Parathyroid adenoma (tissue), 2 donors: Measurements from ENCODE around the gene REPIN1.

Experiments
- H2AFZ ChIP-seq: fragments of 300-600 bp; sonication (generic); one replicate; pipeline ENCODE4 v1.7.0; 2017; ENCODE audit warnings: antibody characterized with exemption, mild to moderate bottlenecking
- H3K27ac ChIP-seq: fragments of 300-600 bp; sonication (generic); one replicate; pipeline ENCODE4 v1.7.0; 2017
- H3K27me3 ChIP-seq: fragments of 300-600 bp; sonication (generic); one replicate; pipeline ENCODE4 v1.7.0; 2017; ENCODE audit warnings: low read length; ENCODE audit not compliant: control insufficient read depth, insufficient read depth
- H3K36me3 ChIP-seq: fragments of 300-600 bp; sonication (generic); one replicate; pipeline ENCODE4 v1.7.0; 2017; ENCODE audit warnings: low read length; ENCODE audit not compliant: control insufficient read depth, insufficient read depth
- H3K4me1 ChIP-seq: fragments of 300-600 bp; sonication (generic); one replicate; pipeline ENCODE4 v1.7.0; 2017; ENCODE audit warnings: control low read depth
- H3K4me2 ChIP-seq: fragments of 300-600 bp; sonication (generic); one replicate; pipeline ENCODE4 v1.7.0; 2017; ENCODE audit warnings: low read length
- H3K4me3 ChIP-seq: fragments of 300-600 bp; sonication (generic); one replicate; pipeline ENCODE4 v1.7.0; 2017; ENCODE audit warnings: low read depth, low read length
- H3K79me2 ChIP-seq: fragments of 300-600 bp; sonication (generic); one replicate; pipeline ENCODE4 v1.7.0; 2017; ENCODE audit warnings: control low read depth
- H3K9ac ChIP-seq: fragments of 300-600 bp; sonication (generic); one replicate; pipeline ENCODE4 v1.7.0; 2017; ENCODE audit warnings: mild to moderate bottlenecking
- H3K9me3 ChIP-seq: fragments of 300-600 bp; sonication (generic); one replicate; pipeline ENCODE4 v1.7.0; 2017; ENCODE audit warnings: low read length; ENCODE audit not compliant: control insufficient read depth
- TF ChIP-seq, protein P1 (sequence below): fragments of 300-600 bp; sonication (generic); IDR thresholded peaks from one replicate; pipeline ENCODE4 v1.7.0; 2017; ENCODE audit warnings: antibody characterized with exemption, mild to moderate bottlenecking
- donor health status: primary hyperparathyroidism.

The REPIN1 gene

DNA sequence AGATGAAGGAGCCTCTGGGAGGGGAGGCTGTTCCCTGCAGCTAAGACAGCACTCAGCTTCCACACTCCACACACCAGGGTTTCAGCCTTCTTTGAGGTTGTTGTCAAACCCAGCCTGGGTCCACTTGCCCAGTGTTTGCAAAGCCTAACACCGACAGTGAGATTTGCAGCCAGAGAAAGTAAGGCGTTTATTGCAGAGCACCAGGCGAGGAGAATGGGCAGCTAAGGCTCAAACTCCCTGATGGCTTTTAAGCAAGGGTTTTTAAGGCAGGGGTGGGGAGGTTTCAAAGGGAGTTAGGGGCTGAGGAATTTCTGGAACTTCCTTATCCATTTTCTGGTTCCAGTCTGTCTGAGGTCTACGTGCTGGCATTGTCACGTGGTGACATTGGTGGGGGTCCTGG is 5.8 kb downstream of the REPIN1 start:
- Histone ChIP-seq H3K9me3 (no peaks in the 10 kb centered on the region), H3K4me3 (no peak overlapping the region), H2AFZ (no peak overlapping the region), H3K4me1 (peaks cover 12% of the 10 kb centered on the region), H3K27me3 (no peaks in the 10 kb centered on the region), H3K9ac (no peak overlapping the region), H3K4me2 (no peak overlapping the region), H3K27ac (no peak overlapping the region), H3K79me2 (peaks cover 23% of the 10 kb centered on the region), H3K36me3 (no peaks in the 10 kb centered on the region)
- TF ChIP-seq, protein P1, sequence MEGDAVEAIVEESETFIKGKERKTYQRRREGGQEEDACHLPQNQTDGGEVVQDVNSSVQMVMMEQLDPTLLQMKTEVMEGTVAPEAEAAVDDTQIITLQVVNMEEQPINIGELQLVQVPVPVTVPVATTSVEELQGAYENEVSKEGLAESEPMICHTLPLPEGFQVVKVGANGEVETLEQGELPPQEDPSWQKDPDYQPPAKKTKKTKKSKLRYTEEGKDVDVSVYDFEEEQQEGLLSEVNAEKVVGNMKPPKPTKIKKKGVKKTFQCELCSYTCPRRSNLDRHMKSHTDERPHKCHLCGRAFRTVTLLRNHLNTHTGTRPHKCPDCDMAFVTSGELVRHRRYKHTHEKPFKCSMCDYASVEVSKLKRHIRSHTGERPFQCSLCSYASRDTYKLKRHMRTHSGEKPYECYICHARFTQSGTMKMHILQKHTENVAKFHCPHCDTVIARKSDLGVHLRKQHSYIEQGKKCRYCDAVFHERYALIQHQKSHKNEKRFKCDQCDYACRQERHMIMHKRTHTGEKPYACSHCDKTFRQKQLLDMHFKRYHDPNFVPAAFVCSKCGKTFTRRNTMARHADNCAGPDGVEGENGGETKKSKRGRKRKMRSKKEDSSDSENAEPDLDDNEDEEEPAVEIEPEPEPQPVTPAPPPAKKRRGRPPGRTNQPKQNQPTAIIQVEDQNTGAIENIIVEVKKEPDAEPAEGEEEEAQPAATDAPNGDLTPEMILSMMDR, result no peak

DNA sequence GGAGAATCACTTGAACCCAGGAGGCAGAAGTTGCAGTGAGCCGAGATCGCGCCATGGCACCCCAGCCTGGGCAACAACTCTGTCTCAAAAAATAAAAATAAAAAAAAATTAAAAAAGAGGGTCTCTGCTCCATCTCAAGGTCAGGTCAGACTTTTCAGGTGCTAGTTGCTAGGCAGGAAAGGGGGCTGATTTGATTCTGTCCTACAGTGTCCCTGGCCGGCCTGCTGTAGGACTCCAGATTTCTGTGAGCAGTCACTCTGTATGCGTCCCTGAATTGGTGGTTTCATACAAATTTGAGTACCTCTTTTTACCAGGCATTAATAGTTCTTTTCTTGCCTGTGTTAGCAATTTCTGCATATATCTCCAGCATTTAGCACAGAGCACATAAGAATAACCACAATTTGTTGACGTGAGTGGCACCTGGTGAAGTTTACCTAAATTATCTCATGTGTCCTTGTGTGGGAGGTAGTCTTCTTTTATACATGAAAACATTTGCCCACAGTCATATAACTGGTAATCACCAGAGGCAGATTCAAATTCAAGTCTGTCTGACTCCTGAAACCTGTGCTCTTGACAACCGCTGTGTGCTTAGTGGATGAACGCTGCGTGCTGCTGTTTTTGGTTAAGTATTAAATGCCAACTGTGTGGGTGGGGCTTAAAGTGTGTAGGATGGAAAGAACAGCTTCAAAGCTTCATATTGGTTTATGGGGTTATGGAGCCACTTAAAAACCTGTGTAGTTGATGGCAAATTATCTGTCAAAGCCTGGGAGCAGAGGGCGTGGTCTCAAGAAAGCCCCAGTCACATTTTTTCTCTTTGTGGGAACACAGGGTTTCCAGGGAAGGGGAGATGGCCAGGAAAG is 7.3 kb downstream of the REPIN1 start:
- Histone ChIP-seq H3K9ac (no peak overlapping the region), H3K9me3 (no peaks in the 10 kb centered on the region), H3K27me3 (no peaks in the 10 kb centered on the region), H3K4me2 (no peak overlapping the region), H2AFZ (no peak overlapping the region), H3K79me2 (peaks cover 16% of the 10 kb centered on the region), H3K4me1 (peaks cover 4% of the 10 kb centered on the region), H3K4me3 (no peak overlapping the region), H3K27ac (no peak overlapping the region), H3K36me3 (no peaks in the 10 kb centered on the region)
- TF ChIP-seq, protein P1, result no peak

DNA sequence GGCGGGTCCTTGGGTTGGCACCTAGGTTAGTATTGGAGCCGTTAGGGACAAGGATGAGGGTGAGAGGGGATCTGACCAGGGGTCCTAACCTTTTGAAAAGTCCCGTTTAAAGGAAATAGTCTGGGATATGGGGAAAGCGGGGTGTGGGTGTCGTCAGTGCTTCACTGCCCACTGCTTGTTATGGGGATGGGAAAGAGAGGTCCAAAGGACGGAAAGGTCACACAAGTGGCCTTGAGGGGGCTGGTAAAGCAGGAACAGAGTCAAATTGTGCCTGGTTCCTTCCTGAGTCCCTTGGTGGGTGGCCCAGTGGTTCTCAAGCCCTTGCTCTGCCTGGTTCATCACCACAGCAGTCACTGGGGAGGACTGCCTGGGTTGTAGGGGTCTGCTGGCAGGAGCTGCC is 7.9 kb downstream of the REPIN1 start:
- no peak overlapping the region for H3K27ac ChIP-seq
- H3K4me1 ChIP-seq, result peaks cover 4% of the 10 kb centered on the region

DNA sequence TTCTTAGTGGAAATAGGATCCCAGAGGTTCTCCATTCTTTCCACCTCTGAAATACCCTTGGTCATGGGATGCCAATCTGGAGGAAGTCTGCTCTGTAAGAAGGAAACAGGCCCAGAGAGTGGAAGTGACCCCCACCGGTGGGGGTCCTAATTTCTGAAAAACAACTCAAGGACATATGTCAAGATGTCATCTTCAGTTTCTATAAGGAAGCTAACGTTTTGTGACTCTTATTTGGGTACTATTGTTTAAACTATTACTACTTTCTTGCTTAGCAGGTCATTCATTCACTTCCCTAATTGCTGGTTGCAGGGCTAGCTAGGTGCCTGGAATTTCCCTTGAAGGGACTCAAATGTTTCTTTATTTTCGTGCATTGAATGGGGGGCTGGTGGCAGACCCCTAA is 8.6 kb downstream of the REPIN1 start:
- no peaks in the 10 kb centered on the region for H3K36me3 ChIP-seq
- H3K27ac ChIP-seq, result no peak overlapping the region
- H3K4me1 ChIP-seq, result peaks cover 4% of the 10 kb centered on the region
- H3K9ac ChIP-seq, result no peak overlapping the region
- no peak overlapping the region for H3K4me2 ChIP-seq
- H3K79me2 ChIP-seq, result peaks cover 7% of the 10 kb centered on the region
- H3K4me3 ChIP-seq, result no peak overlapping the region
- TF ChIP-seq, protein P1, result no peak
- H3K9me3 ChIP-seq, result no peaks in the 10 kb centered on the region
- no peaks in the 10 kb centered on the region for H3K27me3 ChIP-seq
- no peak overlapping the region for H2AFZ ChIP-seq

More for the DNA sequence above, 7.9 kb downstream of the REPIN1 start:
- H3K9me3 ChIP-seq, result no peaks in the 10 kb centered on the region
- no peak overlapping the region for H3K9ac ChIP-seq
- no peaks in the 10 kb centered on the region for H3K27me3 ChIP-seq
- H3K36me3 ChIP-seq, result no peaks in the 10 kb centered on the region
- no peak overlapping the region for H3K4me3 ChIP-seq
- peaks cover 12% of the 10 kb centered on the region for H3K79me2 ChIP-seq
- H3K4me2 ChIP-seq, result no peak overlapping the region
- TF ChIP-seq, protein P1, result no peak
- no peak overlapping the region for H2AFZ ChIP-seq

DNA sequence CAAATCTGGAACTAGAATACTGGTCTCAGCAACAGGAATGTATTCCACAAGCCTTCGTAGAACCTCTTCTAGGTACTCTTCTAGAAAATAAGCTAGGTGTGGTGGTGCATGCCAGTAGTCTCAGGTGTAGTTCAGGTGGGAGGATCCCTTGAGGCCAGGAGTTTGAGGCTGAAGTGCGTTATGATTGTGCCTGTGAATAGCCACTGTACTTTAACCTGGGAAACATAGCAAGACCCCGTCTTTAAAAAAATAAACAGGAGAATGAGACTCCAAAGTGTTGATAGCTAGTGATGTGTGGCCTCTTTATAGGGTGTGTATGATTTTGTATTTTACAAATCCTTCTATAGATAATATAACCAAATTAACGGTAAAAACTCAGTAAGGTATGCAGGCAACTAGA is 9.0 kb downstream of the REPIN1 start:
- TF ChIP-seq, protein P1, result no peak

More for the DNA sequence above, 9.0 kb downstream of the REPIN1 start:
- no peaks in the 10 kb centered on the region for H3K9me3 ChIP-seq
- no peaks in the 10 kb centered on the region for H3K27me3 ChIP-seq
- peaks cover 3% of the 10 kb centered on the region for H3K79me2 ChIP-seq
- peak overlapping the region; percentile 90 for H3K4me3 ChIP-seq
- peak overlapping the region; percentile 97 for H3K4me2 ChIP-seq
- H3K36me3 ChIP-seq, result no peaks in the 10 kb centered on the region
- H3K4me1 ChIP-seq, result peaks cover 4% of the 10 kb centered on the region
- H2AFZ ChIP-seq, result no peak overlapping the region
- no peak overlapping the region for H3K9ac ChIP-seq
- H3K27ac ChIP-seq, result peak overlapping the region; percentile 93
